HG02852 (cell line): ENCODE results near the gene WRAP53.

ENCODE experiments used
- ATAC-seq: cut with Tn5 transposase; IDR thresholded peaks from one replicate; pipeline ENCODE4 v1.9.1; 2021; ENCODE audit warnings: mild to moderate bottlenecking, moderate library complexity; ENCODE audit not compliant: unreplicated experiment

Gene WRAP53

DNA sequence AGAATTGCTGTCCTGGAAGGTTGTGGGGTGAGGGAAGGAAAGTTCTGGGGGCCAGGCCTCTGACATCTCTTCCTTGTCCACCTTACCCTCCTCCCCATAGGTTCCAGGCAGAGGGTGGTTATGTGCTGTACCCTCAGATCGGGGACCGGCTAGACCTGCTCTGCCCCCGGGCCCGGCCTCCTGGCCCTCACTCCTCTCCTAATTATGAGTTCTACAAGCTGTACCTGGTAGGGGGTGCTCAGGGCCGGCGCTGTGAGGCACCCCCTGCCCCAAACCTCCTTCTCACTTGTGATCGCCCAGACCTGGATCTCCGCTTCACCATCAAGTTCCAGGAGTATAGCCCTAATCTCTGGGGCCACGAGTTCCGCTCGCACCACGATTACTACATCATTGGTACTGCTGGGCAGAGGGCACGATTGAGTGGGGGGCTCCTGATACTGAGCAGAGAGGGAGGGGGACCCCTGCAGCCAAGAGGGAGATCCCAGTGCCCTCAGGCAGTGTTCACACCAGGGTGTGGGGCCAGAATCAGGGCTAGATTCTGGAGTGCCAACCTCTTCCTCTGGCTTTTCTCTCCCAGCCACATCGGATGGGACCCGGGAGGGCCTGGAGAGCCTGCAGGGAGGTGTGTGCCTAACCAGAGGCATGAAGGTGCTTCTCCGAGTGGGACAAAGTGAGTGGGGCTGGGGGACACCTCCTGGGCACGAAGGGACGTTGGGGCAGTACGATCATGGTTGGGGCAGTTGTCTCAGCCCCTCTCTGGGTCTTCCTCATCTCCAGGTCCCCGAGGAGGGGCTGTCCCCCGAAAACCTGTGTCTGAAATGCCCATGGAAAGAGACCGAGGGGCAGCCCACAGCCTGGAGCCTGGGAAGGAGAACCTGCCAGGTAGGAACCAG is 19.8 kb downstream of the WRAP53 start:
- ATAC-seq, result no peak

- no peak for ATAC-seq
These were observed 20.8 kb downstream of the WRAP53 start for GRCh38 chr17:7709031-7709430.

DNA sequence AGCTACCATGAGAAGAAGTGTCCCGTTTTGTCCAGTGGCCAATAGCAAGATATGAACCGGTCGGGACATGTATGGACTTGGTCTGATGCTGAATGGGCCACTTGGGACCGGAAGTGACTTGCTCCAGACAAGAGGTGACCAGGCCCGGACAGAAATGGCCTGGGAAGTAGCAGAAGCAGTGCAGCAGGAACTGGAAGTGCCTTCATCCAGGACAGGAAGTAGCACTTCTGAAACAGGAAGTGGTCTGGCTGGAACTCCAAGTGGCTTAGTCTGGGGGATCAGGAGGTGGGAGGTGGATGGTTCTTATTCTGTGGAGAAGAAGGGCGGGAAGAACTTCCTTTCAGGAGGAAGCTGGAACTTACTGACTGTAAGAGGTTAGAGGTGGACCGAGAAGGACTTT is 22.0 kb downstream of the WRAP53 start:
- no peak for ATAC-seq

DNA sequence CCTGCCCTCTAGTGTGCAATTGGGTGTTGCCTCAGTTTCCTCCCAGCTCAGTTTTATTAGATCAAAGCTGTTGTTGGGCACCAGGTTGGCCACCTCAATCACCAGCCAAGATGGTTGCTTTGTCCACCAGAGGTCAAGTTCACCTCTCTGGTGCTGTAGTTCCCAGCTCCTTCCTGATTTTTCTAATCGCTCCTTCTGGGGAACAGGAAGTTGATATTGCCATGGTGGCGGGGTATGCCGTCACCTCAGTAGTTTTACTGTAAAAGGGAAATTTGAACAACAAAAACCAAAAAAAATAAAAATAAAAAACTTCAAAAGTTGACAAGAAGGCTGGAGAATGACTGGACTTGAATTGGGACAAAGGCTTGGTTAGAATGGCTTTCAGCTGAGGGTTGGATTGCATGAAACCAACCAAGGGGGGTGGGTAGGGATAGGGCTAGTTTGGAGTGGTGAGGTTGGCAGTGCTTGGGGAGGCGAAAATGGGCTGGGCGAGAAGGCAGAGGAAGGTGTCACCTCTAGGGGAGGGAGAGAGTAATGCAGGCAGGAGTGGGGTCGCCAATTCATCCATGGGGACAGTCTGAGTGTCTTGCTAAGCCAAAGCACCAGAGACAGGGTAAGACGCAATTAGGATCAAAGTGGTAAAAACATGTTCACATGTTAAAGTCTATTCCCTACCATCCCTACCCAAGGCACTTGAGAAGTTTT is 22.9 kb downstream of the WRAP53 start:
- no peak for ATAC-seq

DNA sequence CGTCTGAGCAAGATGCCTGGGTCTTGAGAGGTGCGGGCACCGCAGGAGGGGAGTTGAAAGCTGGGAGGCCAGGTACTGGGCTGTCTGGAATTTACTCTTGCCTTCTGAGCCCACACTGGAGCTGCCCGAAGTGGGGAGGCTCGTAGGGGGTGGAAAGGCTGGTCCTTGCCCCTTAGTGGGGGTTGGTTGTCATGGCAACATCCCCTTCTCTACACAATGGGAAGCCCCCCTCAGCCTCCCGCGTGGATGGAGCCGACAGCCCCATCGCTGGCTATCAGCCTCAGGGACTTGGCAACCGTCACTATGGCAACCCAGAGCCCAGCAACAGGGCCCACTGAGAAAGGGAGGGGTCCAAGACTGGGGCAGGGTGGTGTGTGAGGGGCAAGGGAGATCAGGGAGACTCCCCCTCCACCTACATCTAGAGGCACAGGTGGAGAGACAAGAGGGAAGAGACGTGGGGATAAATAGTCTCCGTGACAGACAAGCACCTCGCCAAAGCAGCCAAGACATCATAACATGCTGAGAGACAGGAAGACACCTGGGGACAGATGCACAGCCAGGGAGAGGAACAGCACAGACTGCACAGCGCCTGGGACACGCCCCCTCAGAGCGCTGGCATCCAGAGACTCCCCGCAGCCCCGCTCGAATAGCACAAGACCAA is 24.0 kb downstream of the WRAP53 start:
- ATAC-seq, result no peak

GRCh38 chr17:7713782-7714181 is 25.5 kb downstream of the WRAP53 start:
- no peak for ATAC-seq

DNA sequence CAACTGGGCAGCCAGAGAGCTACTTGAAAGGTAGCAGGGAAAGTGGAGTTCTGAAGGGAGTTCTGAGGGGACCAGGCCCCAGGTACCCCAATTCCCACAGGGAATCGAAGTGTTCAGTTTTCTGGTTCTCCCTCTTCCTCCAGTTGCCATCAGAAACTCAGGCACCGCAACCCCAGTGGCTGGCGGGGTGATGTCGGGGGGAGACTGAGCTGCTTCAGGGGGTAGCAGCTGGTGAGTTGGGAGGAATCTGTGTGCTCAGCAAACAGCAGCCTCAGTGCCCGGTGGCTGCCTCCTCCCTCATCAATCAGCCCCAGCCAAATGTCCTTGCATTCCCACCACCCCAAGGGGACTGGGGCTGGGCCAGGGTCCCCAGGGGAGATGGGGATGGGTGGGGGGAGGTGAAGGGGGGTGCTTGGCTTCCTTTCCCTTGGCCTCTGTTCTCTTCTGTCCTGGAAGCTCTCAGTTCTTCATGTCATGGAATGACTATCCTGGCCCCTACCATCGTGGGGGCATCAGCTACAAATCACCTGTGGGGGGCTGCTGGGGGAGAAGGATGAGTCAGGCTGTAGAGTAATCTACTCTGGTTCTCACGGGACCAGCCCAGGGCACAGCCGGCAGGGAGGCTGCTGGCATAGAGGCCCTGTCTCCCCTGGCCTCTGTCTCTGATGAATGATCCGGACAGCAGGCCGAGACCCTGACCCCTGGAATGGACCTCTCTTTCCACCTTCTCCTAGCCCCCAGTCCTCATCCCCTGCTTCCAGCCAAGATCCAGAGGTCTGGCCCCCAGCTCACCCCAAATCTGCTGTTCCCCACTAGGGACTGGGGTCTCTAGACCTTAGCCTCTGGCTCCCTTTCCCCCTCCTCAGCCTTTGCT is 26.7 kb downstream of the WRAP53 start:
- ATAC-seq, result no peak

DNA sequence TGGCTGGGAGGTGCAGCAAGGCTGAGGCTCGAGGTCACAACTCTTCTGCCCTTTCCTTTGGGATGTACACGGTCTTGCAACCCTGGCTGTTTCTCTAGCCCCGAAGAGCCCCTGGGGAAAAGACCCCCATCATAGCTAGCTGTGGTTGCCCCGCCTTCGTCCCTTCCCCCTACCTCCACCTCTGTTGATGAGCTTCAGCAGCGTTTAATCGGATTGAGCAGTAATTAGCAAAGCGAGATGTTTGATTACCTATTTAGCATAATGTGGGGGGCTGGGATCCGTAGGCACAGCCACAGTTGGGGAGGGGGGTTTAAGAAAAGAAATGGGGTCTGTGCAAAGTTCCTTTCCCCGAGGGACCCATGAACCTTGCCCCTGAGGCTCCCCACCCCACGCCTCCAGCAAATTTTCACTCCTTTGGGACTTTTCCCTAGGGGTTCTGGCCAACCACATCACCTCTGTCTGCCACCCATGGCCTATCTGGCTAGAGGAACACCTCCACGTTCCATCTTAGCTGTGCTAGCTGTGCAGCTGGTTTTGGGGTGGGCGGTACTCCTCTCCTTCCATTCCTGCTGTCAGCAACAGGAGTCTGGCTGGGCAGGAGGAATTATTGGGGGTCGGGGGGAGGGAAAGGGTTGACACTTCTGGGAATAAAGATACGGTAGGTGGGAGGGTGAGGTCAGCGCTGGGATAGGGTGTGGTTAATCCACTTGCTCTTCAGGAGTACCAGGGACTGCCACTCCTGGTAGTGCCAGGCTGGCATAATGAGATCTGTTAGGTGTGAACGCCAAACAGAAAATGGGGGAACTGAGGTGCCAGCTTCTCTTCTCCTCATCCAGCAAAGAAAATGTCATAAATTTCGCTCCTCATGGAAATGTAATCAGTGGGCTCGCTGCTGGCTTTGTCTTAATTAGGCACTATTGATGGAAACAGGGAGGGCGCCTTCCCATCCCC is 27.9 kb downstream of the WRAP53 start:
- no peak for ATAC-seq

DNA sequence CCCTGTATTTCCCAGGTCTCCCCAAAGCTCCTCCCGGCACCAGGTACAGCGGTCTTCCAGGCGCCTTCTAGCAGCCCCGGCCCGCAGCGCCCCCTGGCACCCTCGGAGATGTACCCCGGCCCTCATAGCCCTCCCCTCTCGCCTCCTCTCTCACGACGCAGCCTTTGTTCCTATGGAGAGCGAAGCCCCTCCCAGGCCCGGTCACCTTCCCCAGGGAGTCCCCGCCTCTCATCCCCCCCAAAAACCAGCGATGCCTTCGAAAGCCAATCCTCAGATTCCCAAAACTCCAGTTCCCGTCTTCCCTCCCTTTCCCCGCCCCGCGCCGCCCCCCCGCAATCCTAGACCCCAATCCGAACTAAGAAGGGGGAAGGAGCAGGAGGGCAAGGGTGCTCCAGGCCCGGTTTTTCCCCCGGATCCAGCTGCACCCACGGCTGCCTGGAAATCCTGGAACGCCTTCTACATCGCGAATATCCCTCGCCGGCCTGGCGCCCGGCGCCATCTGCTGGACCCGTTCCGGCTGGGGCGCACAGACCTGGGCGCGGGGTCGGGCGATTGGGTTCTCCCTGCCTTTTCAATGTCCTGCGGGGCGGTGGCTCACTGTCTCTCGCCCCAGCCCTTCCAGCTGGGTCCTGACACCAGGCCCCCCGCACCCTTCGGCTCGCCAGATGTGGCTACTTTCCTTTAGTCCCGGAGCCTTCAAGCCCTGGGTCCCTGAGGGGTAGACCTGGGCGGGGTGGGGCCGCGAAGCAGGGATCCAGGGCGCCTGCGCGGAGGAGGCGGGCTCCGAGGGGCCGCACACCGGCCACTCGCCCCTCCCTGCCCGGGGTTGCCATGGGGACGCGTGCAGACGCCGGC is 28.9 kb downstream of the WRAP53 start, which contains the start of gene DNAH2:
Gene DNAH2 (plus strand): TSS at position 844 of the 855 bp plus-strand sequence. CDS start 1,991 bp downstream, outside the sequence.
- no peak for ATAC-seq

GRCh38 chr17:7717756-7718350 is 29.6 kb downstream of the WRAP53 start:
- no peak for ATAC-seq

DNA sequence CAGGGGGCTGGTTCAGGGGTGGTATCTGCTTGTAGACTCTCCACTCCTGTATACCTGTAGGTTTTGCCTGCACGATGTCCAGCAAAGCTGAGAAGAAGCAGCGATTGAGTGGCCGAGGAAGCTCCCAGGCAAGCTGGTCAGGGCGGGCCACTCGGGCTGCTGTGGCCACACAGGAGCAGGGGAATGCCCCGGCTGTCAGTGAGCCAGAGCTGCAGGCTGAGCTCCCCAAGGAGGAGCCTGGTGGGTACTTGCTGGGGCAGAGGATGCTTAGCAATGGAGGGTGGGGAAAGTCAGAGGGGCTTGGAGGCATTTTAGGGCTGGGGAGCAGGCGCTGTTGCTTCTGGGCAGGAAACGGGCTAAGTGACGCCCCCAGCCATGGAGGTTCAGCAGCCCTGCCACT is 31.4 kb downstream of the WRAP53 start:
- ATAC-seq, result no peak

DNA sequence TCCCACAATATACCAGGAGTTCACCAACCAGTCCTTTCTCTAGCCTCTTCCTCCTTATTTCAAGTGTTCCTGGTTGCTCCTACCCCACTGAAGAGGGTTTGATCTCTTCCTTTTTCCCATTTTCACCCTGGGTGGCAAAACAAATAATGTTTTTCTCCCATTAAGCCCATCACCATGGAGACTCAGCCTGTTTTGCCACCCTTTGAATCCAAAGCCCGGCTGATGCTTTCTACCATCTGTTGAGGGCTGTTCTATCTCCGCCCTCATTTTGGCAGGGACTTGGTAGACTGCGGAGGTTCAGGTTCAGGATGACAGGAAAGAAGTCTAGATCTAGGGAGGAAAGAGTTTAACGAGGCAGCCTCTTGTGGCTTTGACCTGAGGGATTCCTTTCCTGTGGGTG is 31.8 kb downstream of the WRAP53 start:
- no peak for ATAC-seq

- ATAC-seq, result no peak
These were observed 33.3 kb downstream of the WRAP53 start for GRCh38 chr17:7721612-7722011.

- no peak for ATAC-seq
These were observed 39.6 kb downstream of the WRAP53 start for GRCh38 chr17:7727886-7728285.

- ATAC-seq, result no peak
These were observed 41.5 kb downstream of the WRAP53 start for GRCh38 chr17:7729816-7730215.

GRCh38 chr17:7732981-7733539 is 44.8 kb downstream of the WRAP53 start:
- no peak for ATAC-seq

DNA sequence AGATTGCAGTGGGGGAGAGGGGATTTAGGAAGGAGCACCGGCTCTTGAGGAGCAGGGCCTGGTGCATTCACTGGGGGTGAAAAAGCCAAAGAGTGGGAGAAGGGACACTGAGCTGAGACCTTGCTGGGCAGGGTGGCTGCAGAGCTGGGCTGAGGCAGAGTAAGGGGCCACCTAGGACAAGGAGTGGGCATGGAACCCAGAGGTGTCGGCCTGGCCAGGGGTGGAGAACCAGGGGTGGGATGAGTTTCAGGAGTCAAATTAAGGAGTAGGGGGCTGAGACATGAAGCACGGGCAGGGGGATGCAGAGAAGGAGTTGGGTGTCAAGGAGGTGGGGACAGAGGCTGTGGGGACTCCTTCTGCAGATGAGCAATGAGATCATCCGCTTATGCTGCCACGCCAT is 49.3 kb downstream of the WRAP53 start:
- no peak for ATAC-seq

- no peak for ATAC-seq
These were observed 51.5 kb downstream of the WRAP53 start for GRCh38 chr17:7739746-7740145.
